HepG2 (cell line): ENCODE results near the gene LITAFD. TPM values are rescaled to one million over a fixed set of nuclear protein-coding genes. Genes with fewer than 3 reads are reported as not detected.

Source experiments
- CEBPB ChIP-seq: IDR thresholded peaks from 2 replicates; pipeline ENCODE4 v1.6.1; 2011; ENCODE audit warnings: low read depth, low read length, improper control_type of control experiment, borderline replicate concordance
- DPF2 ChIP-seq: sonication (generic); formaldehyde crosslinking; IDR thresholded peaks from 2 replicates; pipeline ENCODE4 v1.4.0; 2020; ENCODE audit warnings: mild to moderate bottlenecking, low read depth, missing genetic modification reagents, borderline replicate concordance
- EZH2 ChIP-seq: conservative IDR thresholded peaks from 2 replicates; pipeline ENCODE4 v1.6.1; 2012; ENCODE audit warnings: mild to moderate bottlenecking, low read depth, low read length, moderate library complexity
- FOSL2 ChIP-seq: sonication (generic); formaldehyde crosslinking; IDR thresholded peaks from 2 replicates; pipeline ENCODE4 v1.4.0; 2020; ENCODE audit warnings: missing genetic modification reagents
- HOXA5 ChIP-seq: sonication (generic); formaldehyde crosslinking; IDR thresholded peaks from 2 replicates; pipeline ENCODE4 v1.4.0; 2020; ENCODE audit warnings: missing genetic modification reagents
- KLF9 ChIP-seq: IDR thresholded peaks from 2 replicates; pipeline ENCODE4 v1.6.1; 2016; ENCODE audit warnings: low read depth
- MTF1 ChIP-seq: sonication (generic); formaldehyde crosslinking; IDR thresholded peaks from 2 replicates; pipeline ENCODE4 v1.5.0; 2020; ENCODE audit warnings: missing genetic modification reagents
- ONECUT2 ChIP-seq: sonication (generic); formaldehyde crosslinking; IDR thresholded peaks from 2 replicates; pipeline ENCODE4 v1.4.0; 2020; ENCODE audit warnings: missing genetic modification reagents
- PAWR ChIP-seq: sonication (generic); formaldehyde crosslinking; IDR thresholded peaks from 2 replicates; pipeline ENCODE4 v1.4.0; 2020; ENCODE audit warnings: missing genetic modification reagents, mild to moderate bottlenecking, borderline replicate concordance
- PRPF4 ChIP-seq: fragments of 200-400 bp; formaldehyde crosslinking; IDR thresholded peaks from 2 replicates; pipeline ENCODE4 v1.6.1; 2016; ENCODE audit warnings: low read length, low read depth; ENCODE audit not compliant: poor library complexity, severe bottlenecking
- SP4 ChIP-seq: sonication (generic); formaldehyde crosslinking; IDR thresholded peaks from 2 replicates; pipeline ENCODE4 v1.8.1; 2023; ENCODE audit warnings: mild to moderate bottlenecking, missing genetic modification reagents
- U2AF1 ChIP-seq: fragments of 200-400 bp; formaldehyde crosslinking; optimal IDR thresholded peaks from 2 replicates; pipeline ENCODE3; 2017; ENCODE audit warnings: mild to moderate bottlenecking, low read depth, low read length
- ZMYM3 ChIP-seq: sonication (generic); formaldehyde crosslinking; IDR thresholded peaks from 2 replicates; pipeline ENCODE4 v1.5.1; 2020; ENCODE audit warnings: mild to moderate bottlenecking, missing genetic modification reagents
- ZNF205 ChIP-seq: IDR thresholded peaks from 2 replicates; pipeline ENCODE4 v1.6.1; 2018; ENCODE audit warnings: missing biosample characterization, missing genetic modification reagents
- ZNF350 ChIP-seq: sonication (generic); formaldehyde crosslinking; IDR thresholded peaks from 2 replicates; pipeline ENCODE4 v1.4.0; 2020; ENCODE audit warnings: mild to moderate bottlenecking, low read depth, missing genetic modification reagents, borderline replicate concordance
- ZNF781 ChIP-seq: sonication (generic); formaldehyde crosslinking; IDR thresholded peaks from 2 replicates; pipeline ENCODE4 v1.5.1; 2020; ENCODE audit warnings: borderline replicate concordance, mild to moderate bottlenecking, missing genetic modification reagents; ENCODE audit errors: not compliant biosample characterization
- ZNF790 ChIP-seq: sonication (generic); formaldehyde crosslinking; IDR thresholded peaks from 2 replicates; pipeline ENCODE4 v1.8.0; 2022; ENCODE audit warnings: missing genetic modification reagents, mild to moderate bottlenecking, borderline replicate concordance
- ZNF792 ChIP-seq: IDR thresholded peaks from 2 replicates; pipeline ENCODE4 v1.6.1; 2016
- polyA plus RNA-seq, 8 experiments: library from polyadenylated mRNA; depleted of rRNA in 3 of 8; stranded (reverse) in 7 of 8; unstranded in 1 of 8; fragments of >200 nt; fragmentation: Illumina TruSeq in 4 of 8; extraction: Trizol in 4 of 8; gene quantifications; 2 replicates each; pipeline versions ENCODE4 v1.2.1 to v1.2.3, GENCODE V29; 2011 to 2016; ENCODE audit warnings: low read depth in 4 of 8, missing spikeins in 1 of 8, mixed read lengths in 1 of 8; ENCODE audit not compliant: insufficient read depth in 1 of 8
- total RNA-seq, 5 experiments: library from RNA; depleted of rRNA; stranded (reverse); fragments of >200 nt; fragmentation: Illumina TruSeq; extraction: Trizol; gene quantifications; 2 replicates each; pipeline ENCODE4 v1.2.3, GENCODE V29; 2016; ENCODE audit warnings: low read depth in 1 of 5
- TF ChIP-seq, protein P1 (sequence below): IDR thresholded peaks from 2 replicates; pipeline ENCODE4 v1.6.1; 2018; ENCODE audit warnings: missing genetic modification reagents, mild to moderate bottlenecking, missing compliant biosample characterization
- TF ChIP-seq, protein P2 (sequence below): fragments of 450-650 bp; IDR thresholded peaks from 2 replicates; pipeline ENCODE4 v1.6.1; 2017
- TF ChIP-seq, protein P3 (sequence below): sonication (generic); formaldehyde crosslinking; IDR thresholded peaks from 2 replicates; pipeline ENCODE4 v1.4.0; 2020; ENCODE audit warnings: mild to moderate bottlenecking, low read depth, missing genetic modification reagents
- TF ChIP-seq, protein P4 (sequence below): sonication (generic); formaldehyde crosslinking; IDR thresholded peaks from 2 replicates; pipeline ENCODE4 v1.4.0; 2020; ENCODE audit warnings: mild to moderate bottlenecking, missing genetic modification reagents
- TF ChIP-seq, protein P5 (sequence below): sonication (generic); formaldehyde crosslinking; IDR thresholded peaks from 2 replicates; pipeline ENCODE4 v1.5.0; 2020; ENCODE audit warnings: missing genetic modification reagents

The LITAFD gene
- total and polyA plus RNA-seq, 2 of the 13 experiments (the other 11 are each of a cell fraction or from before 2014, with no cell fraction given) = not detected

DNA sequence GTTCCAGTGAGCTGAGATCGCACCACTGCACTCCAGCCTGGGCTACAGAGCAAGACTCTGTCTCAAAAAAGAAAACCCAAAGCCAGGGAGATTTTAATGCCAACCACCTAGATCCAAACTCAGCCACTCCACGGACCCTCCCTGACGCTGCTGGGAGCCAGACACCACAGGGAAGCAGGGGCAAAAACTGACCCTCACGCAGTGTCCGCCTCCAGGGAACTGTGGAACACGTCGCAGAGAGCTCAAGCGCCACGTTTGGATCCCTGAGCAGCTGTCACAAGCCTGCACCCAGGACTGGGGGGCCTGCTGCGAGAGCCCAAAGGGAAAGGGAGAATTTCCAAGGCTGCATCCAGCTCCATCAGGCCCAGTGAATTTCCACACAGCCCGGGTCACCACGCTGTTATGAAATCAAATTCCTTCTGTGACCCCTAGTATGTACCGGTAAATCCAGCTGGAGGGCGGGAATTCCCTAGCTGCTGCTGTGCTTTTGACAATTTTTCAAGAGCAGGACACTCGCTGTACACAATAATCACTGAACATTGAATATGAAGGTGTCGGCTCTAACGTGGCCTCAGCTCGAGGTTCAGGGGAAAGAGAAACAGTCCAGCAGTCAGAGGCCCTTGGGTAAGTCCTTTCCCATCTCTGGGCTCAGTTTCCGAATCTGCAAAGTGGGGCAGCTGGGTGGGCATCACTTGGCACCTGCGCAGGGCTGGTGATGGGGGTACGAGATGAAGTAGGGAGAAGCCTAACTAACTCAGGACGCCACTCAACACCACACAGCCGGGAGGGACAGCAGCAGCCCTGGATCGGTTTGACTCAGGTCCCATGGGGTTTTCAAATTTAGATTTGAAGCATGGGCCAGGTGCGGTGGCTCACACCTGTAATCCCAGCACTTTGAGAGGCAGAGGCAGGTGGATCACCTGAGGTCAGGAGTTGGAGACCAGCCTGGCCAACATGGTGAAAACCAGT, 22.0 kb upstream of the LITAFD start (continued):
- TF ChIP-seq, protein P1, sequence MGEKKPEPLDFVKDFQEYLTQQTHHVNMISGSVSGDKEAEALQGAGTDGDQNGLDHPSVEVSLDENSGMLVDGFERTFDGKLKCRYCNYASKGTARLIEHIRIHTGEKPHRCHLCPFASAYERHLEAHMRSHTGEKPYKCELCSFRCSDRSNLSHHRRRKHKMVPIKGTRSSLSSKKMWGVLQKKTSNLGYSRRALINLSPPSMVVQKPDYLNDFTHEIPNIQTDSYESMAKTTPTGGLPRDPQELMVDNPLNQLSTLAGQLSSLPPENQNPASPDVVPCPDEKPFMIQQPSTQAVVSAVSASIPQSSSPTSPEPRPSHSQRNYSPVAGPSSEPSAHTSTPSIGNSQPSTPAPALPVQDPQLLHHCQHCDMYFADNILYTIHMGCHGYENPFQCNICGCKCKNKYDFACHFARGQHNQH (CRISPR knock-in tag) = peak; percentile 89; the same call in 1 of the 2 replicates
- no peak for TF ChIP-seq MTF1 (CRISPR knock-in tag)
- no peak for TF ChIP-seq ZNF781 (CRISPR knock-in tag)
- peak; percentile 61 for TF ChIP-seq SP4 (CRISPR knock-in tag)
- TF ChIP-seq ONECUT2 (CRISPR knock-in tag) = 0 out of 2 replicates have a peak, but pooled peaks have one; percentile 17
- TF ChIP-seq CEBPB = peak; percentile 96
- peak; percentile 92 for TF ChIP-seq ZMYM3
- TF ChIP-seq ZNF792 (CRISPR knock-in tag) = peak; percentile 81; the same call in 1 of the 2 replicates
- TF ChIP-seq, protein P2, sequence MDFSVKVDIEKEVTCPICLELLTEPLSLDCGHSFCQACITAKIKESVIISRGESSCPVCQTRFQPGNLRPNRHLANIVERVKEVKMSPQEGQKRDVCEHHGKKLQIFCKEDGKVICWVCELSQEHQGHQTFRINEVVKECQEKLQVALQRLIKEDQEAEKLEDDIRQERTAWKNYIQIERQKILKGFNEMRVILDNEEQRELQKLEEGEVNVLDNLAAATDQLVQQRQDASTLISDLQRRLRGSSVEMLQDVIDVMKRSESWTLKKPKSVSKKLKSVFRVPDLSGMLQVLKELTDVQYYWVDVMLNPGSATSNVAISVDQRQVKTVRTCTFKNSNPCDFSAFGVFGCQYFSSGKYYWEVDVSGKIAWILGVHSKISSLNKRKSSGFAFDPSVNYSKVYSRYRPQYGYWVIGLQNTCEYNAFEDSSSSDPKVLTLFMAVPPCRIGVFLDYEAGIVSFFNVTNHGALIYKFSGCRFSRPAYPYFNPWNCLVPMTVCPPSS = no peak
- peak; percentile 92 for TF ChIP-seq ZNF350 (CRISPR knock-in tag)
- TF ChIP-seq PRPF4 = no peak
- peak; percentile 58; the same call in 1 of the 2 replicates for TF ChIP-seq ZNF205
- no peak for TF ChIP-seq EZH2
- TF ChIP-seq, protein P3, sequence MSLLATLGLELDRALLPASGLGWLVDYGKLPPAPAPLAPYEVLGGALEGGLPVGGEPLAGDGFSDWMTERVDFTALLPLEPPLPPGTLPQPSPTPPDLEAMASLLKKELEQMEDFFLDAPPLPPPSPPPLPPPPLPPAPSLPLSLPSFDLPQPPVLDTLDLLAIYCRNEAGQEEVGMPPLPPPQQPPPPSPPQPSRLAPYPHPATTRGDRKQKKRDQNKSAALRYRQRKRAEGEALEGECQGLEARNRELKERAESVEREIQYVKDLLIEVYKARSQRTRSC = no peak
- peak; percentile 35; the same call in 1 of the 2 replicates for TF ChIP-seq DPF2 (CRISPR knock-in tag)
- no peak for TF ChIP-seq PAWR (CRISPR knock-in tag)
- no peak for TF ChIP-seq ZNF790
- TF ChIP-seq, protein P4, sequence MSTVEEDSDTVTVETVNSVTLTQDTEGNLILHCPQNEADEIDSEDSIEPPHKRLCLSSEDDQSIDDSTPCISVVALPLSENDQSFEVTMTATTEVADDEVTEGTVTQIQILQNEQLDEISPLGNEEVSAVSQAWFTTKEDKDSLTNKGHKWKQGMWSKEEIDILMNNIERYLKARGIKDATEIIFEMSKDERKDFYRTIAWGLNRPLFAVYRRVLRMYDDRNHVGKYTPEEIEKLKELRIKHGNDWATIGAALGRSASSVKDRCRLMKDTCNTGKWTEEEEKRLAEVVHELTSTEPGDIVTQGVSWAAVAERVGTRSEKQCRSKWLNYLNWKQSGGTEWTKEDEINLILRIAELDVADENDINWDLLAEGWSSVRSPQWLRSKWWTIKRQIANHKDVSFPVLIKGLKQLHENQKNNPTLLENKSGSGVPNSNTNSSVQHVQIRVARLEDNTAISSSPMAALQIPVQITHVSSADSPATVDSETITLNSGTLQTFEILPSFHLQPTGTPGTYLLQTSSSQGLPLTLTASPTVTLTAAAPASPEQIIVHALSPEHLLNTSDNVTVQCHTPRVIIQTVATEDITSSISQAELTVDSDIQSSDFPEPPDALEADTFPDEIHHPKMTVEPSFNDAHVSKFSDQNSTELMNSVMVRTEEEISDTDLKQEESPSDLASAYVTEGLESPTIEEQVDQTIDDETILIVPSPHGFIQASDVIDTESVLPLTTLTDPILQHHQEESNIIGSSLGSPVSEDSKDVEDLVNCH (CRISPR knock-in tag) = no peak
- peak; percentile 73 for TF ChIP-seq FOSL2
- peak; percentile 84 for TF ChIP-seq HOXA5 (CRISPR knock-in tag)
- peak; percentile 57 for TF ChIP-seq U2AF1
- TF ChIP-seq KLF9 (CRISPR knock-in tag) = no peak
- TF ChIP-seq, protein P5, sequence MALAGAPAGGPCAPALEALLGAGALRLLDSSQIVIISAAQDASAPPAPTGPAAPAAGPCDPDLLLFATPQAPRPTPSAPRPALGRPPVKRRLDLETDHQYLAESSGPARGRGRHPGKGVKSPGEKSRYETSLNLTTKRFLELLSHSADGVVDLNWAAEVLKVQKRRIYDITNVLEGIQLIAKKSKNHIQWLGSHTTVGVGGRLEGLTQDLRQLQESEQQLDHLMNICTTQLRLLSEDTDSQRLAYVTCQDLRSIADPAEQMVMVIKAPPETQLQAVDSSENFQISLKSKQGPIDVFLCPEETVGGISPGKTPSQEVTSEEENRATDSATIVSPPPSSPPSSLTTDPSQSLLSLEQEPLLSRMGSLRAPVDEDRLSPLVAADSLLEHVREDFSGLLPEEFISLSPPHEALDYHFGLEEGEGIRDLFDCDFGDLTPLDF = peak; percentile 95
